Neural progenitor cell (in vitro differentiated cells): Measurements from ENCODE around the gene PTAFR. TPM values are rescaled to one million over a fixed set of nuclear protein-coding genes. Genes with fewer than 3 reads are reported as not detected.
A peak's percentile ranks its signal among the peaks of the same experiment; 100 is the strongest.

ENCODE experiments used
- DNase-seq: peaks from one replicate; pipeline ENCODE4 v3.0.0-alpha.2; 2016; ENCODE audit warnings: low spot score
- H2AFZ ChIP-seq: fragments of 200-600 bp; sonication (generic); replicated peaks from 2 replicates; pipeline ENCODE4 v1.6.1; 2016; ENCODE audit warnings: antibody characterized with exemption
- H3F3A ChIP-seq: fragments of 200-600 bp; sonication (generic); 2 replicates; pipeline ENCODE4 v1.6.1; 2016; ENCODE audit warnings: antibody characterized with exemption, low read depth
- H3K27ac ChIP-seq: fragments of 200-600 bp; sonication (generic); 2 replicates; pipeline ENCODE4 v1.5.1; 2016; ENCODE audit warnings: mild to moderate bottlenecking
- H3K27me3 ChIP-seq: fragments of 200-600 bp; sonication (generic); 2 replicates; pipeline ENCODE4 v1.6.1; 2016; ENCODE audit warnings: mild to moderate bottlenecking, moderate library complexity
- H3K36me3 ChIP-seq: fragments of 200-600 bp; sonication (generic); 2 replicates; pipeline ENCODE4 v1.5.1; 2016
- H3K4me1 ChIP-seq: fragments of 200-600 bp; sonication (generic); 2 replicates; pipeline ENCODE4 v1.6.1; 2016; ENCODE audit warnings: mixed run types
- H3K4me2 ChIP-seq: fragments of 200-600 bp; sonication (generic); 2 replicates; pipeline ENCODE4 v1.6.1; 2016
- H3K4me3 ChIP-seq: fragments of 200-600 bp; sonication (generic); 2 replicates; pipeline ENCODE4 v1.5.1; 2016
- H3K79me2 ChIP-seq: fragments of 200-600 bp; sonication (generic); 2 replicates; pipeline ENCODE4 v1.6.1; 2016; ENCODE audit warnings: low read depth
- H3K9ac ChIP-seq: fragments of 200-600 bp; sonication (generic); 2 replicates; pipeline ENCODE4 v1.6.1; 2016
- H3K9me3 ChIP-seq: fragments of 200-600 bp; sonication (generic); 2 replicates; pipeline ENCODE4 v1.5.1; 2016; ENCODE audit warnings: low read depth
- H4K20me1 ChIP-seq: fragments of 200-600 bp; sonication (generic); 2 replicates; pipeline ENCODE4 v1.6.1; 2016; ENCODE audit warnings: low read depth
- H3K27ac Mint-ChIP-seq: 3 replicates; pipeline ENCODE4 v1.8.0; 2021; ENCODE audit warnings: mixed read lengths
- H3K27me3 Mint-ChIP-seq: 2 replicates; pipeline ENCODE4 v1.8.0; 2022; ENCODE audit warnings: low read depth, mild to moderate bottlenecking, inconsistent platforms, moderate library complexity, mixed read lengths; ENCODE audit not compliant: insufficient read depth
- H3K36me3 Mint-ChIP-seq: 3 replicates; pipeline ENCODE4 v1.8.0; 2021; ENCODE audit warnings: mixed read lengths
- H3K4me1 Mint-ChIP-seq: 3 replicates; pipeline ENCODE4 v1.8.0; 2021; ENCODE audit warnings: mixed read lengths
- H3K4me3 Mint-ChIP-seq: 3 replicates; pipeline ENCODE4 v1.8.0; 2021; ENCODE audit warnings: mild to moderate bottlenecking, moderate library complexity, mixed read lengths
- H3K9me3 Mint-ChIP-seq: 3 replicates; pipeline ENCODE4 v1.8.0; 2020; ENCODE audit warnings: mixed read lengths
- EZH2 ChIP-seq: fragments of 200-600 bp; sonication (generic); IDR thresholded peaks from 2 replicates; pipeline ENCODE4 v1.6.1; 2017; ENCODE audit warnings: antibody characterized with exemption, mild to moderate bottlenecking, moderate library complexity
- EZH2phosphoT487 ChIP-seq: fragments of 200-600 bp; sonication (generic); IDR thresholded peaks from 2 replicates; pipeline ENCODE4 v1.6.1; 2017; ENCODE audit warnings: antibody characterized with exemption
- small RNA-seq: library from RNA; depleted of rRNA; stranded (forward); fragments of <200 nt; gene quantifications from one replicate; pipeline ENCODE3, GENCODE V24; 2015
- total RNA-seq: library from RNA; depleted of rRNA; stranded (reverse); fragments of >200 nt; gene quantifications from 2 replicates; pipeline ENCODE4 v1.2.3, GENCODE V29; 2015; ENCODE audit warnings: low replicate concordance
- TF ChIP-seq, protein P1 (sequence below): fragments of 200-600 bp; sonication (generic); IDR thresholded peaks from 2 replicates; pipeline ENCODE4 v1.5.1; 2017; ENCODE audit warnings: antibody characterized with exemption, mild to moderate bottlenecking

PTAFR gene
- total RNA-seq, 1 donor from 2014 or later = not detected

DNA sequence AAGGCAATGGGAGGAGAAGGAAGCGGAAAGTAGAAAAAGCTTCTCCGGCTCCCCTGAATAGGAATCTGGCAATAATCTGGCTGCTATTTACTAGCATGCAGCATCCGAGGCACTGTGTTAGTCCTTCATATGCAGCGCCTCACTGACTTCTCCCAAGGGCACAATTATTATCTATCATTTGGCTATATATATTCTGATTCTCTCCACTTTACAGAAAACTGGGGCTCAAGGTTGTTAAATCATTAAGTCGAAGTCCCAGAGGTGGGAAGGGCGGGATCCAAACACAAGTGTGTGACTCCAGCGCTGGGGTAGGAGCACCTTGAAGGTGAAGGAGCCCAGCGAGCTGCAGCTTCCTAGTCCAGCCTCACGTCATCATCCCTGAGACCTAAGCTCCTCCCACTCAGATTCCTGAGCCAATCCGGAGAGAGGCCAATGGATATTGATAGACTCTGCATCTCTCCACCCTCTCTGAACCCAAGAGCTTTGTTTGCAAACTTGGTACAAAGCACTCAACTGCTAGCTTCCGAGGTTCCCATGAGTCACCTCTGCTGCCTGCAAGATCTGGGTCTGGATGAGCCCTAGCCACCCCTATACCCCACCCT, 71.5 kb downstream of the PTAFR start:
- Histone ChIP-seq H3K9me3 (no peaks in the 10 kb centered on the region), H3K4me3 (peak overlapping the region; percentile 36), H3K27ac (no peak overlapping the region), H2AFZ (peak overlapping the region; percentile 95), H3K27me3 (no peaks in the 10 kb centered on the region), H3K79me2 (no peaks in the 10 kb centered on the region), H4K20me1 (no peaks in the 10 kb centered on the region), H3F3A (peaks cover 11% of the 10 kb centered on the region), H3K36me3 (no peaks in the 10 kb centered on the region), H3K4me1 (no peaks in the 10 kb centered on the region), H3K4me2 (peak overlapping the region; percentile 72), H3K9ac (no peak overlapping the region)
- peaks cover 8% of the 10 kb centered on the region for H3K4me1 Mint-ChIP-seq
- peak overlapping the region; percentile 67 for H3K4me3 Mint-ChIP-seq
- H3K27ac Mint-ChIP-seq = no peak overlapping the region
- peak; percentile 71 for DNase-seq
- TF ChIP-seq EZH2 (no peak), EZH2phosphoT487 (no peak)
- TF ChIP-seq, protein P1, sequence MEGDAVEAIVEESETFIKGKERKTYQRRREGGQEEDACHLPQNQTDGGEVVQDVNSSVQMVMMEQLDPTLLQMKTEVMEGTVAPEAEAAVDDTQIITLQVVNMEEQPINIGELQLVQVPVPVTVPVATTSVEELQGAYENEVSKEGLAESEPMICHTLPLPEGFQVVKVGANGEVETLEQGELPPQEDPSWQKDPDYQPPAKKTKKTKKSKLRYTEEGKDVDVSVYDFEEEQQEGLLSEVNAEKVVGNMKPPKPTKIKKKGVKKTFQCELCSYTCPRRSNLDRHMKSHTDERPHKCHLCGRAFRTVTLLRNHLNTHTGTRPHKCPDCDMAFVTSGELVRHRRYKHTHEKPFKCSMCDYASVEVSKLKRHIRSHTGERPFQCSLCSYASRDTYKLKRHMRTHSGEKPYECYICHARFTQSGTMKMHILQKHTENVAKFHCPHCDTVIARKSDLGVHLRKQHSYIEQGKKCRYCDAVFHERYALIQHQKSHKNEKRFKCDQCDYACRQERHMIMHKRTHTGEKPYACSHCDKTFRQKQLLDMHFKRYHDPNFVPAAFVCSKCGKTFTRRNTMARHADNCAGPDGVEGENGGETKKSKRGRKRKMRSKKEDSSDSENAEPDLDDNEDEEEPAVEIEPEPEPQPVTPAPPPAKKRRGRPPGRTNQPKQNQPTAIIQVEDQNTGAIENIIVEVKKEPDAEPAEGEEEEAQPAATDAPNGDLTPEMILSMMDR = no peak
- no peaks in the 10 kb centered on the region for H3K9me3 Mint-ChIP-seq
- H3K36me3 Mint-ChIP-seq = no peaks in the 10 kb centered on the region
- peaks cover 2% of the 10 kb centered on the region for H3K27me3 Mint-ChIP-seq

- TF ChIP-seq EZH2phosphoT487 (no peak), EZH2 (no peak)
- no peaks in the 10 kb centered on the region for H3K27me3 ChIP-seq
- H3F3A ChIP-seq = peaks cover 11% of the 10 kb centered on the region
- Mint-ChIP-seq H3K4me1 (peaks cover 8% of the 10 kb centered on the region), H3K27ac (no peak overlapping the region), H3K4me3 (no peak overlapping the region), H3K9me3 (no peaks in the 10 kb centered on the region), H3K27me3 (peaks cover 2% of the 10 kb centered on the region), H3K36me3 (no peaks in the 10 kb centered on the region)
- no peaks in the 10 kb centered on the region for H4K20me1 ChIP-seq
- H2AFZ ChIP-seq = no peak overlapping the region
- H3K4me2 ChIP-seq = no peak overlapping the region
- no peaks in the 10 kb centered on the region for H3K9me3 ChIP-seq
- H3K4me1 ChIP-seq = no peaks in the 10 kb centered on the region
- H3K4me3 ChIP-seq = no peak overlapping the region
- no peak overlapping the region for H3K9ac ChIP-seq
- no peaks in the 10 kb centered on the region for H3K79me2 ChIP-seq
- H3K36me3 ChIP-seq = no peaks in the 10 kb centered on the region
- no peak overlapping the region for H3K27ac ChIP-seq
- DNase-seq = no peak
These were observed 74.3 kb downstream of the PTAFR start for GRCh38 chr1:28102189-28102588.

DNA sequence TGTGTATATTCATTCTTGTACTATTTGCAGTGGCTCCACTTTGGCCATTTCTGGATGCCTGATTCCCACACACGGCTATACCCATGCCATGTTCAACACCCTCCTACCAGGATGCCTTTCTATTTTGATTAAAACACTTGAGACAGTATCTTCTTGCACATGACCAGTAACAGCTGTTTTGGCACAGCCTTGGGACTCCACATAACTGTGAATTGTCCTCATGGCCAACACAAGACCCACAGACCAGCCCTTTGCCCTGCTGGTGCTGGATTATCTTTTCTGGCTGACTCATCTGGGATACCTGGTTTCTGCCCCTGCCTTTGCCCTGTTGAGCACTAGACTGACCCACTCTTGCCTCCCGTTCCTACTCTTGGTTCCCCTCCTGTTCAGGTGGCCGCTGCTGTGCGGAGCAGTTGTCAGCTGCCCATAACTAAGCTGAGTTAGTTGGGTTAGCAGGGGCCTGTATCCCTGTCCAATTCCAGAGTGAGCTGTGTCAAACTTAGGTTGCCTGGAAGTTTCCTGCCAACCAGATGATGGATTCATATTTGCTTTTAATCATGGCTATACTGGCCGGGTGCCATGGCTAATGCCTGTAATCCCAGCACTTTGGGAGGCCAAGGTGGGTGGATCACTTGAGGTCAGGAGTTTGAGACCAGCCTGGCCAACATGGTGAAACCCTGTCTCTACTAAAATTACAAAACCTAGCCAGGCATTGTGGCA, 77.3 kb downstream of the PTAFR start:
- no peak overlapping the region for H3K4me3 Mint-ChIP-seq
- H3K27ac Mint-ChIP-seq = no peak overlapping the region
- Histone ChIP-seq H3K9me3 (no peaks in the 10 kb centered on the region), H3K79me2 (no peaks in the 10 kb centered on the region), H3K4me1 (no peaks in the 10 kb centered on the region), H3K36me3 (no peaks in the 10 kb centered on the region), H3K4me3 (no peak overlapping the region), H4K20me1 (no peaks in the 10 kb centered on the region), H3K27me3 (no peaks in the 10 kb centered on the region), H3K27ac (no peak overlapping the region), H3K4me2 (no peak overlapping the region), H3F3A (no peaks in the 10 kb centered on the region), H2AFZ (no peak overlapping the region), H3K9ac (no peak overlapping the region)
- H3K27me3 Mint-ChIP-seq = peaks cover 3% of the 10 kb centered on the region
- no peaks in the 10 kb centered on the region for H3K4me1 Mint-ChIP-seq
- TF ChIP-seq, protein P1 = no peak
- TF ChIP-seq EZH2phosphoT487 = no peak
- no peak for TF ChIP-seq EZH2
- H3K36me3 Mint-ChIP-seq = no peaks in the 10 kb centered on the region
- H3K9me3 Mint-ChIP-seq = no peaks in the 10 kb centered on the region
- DNase-seq = no peak

Small RNAs within 50 kb of the gene (small RNA-seq; reads per million reads assigned to genes)
- gene RNU6-176P = not detected

Other genes starting within 250 kb of the PTAFR start
- gene SMPDL3B, start 241.7 kb downstream of the PTAFR start, total RNA-seq = 1.2 and 3.9 TPM in 2 replicates
- gene XKR8, start 216.7 kb downstream of the PTAFR start, total RNA-seq = 4.3 and 13.0 TPM in 2 replicates
- 32.9 and 33.5 TPM in 2 replicates for gene EYA3, start 88.1 kb downstream of the PTAFR start, total RNA-seq
- gene DNAJC8, start 56.3 kb upstream of the PTAFR start, total RNA-seq = 92.0 and 117 TPM in 2 replicates
- gene ATP5IF1, start 59.4 kb upstream of the PTAFR start, total RNA-seq = 187 and 198 TPM in 2 replicates
- gene SESN2, start 82.8 kb upstream of the PTAFR start, total RNA-seq = 7.6 and 19.1 TPM in 2 replicates
- 16.9 and 27.3 TPM in 2 replicates for gene MED18, start 152.3 kb upstream of the PTAFR start, total RNA-seq
- gene PHACTR4, start 193.1 kb upstream of the PTAFR start, total RNA-seq = 22.3 and 34.0 TPM in 2 replicates